Neural crest cell (in vitro differentiated cells): Measurements from ENCODE around the gene CIPC. TPM values are rescaled to one million over a fixed set of nuclear protein-coding genes. Genes with fewer than 3 reads are reported as not detected.

Source experiments
- DNase-seq: peaks from one replicate; pipeline ENCODE4 v3.0.0; 2021; ENCODE audit warnings: low read depth, mixed read lengths, low spot score
- H3K27ac Mint-ChIP-seq: one replicate; pipeline ENCODE4 v1.8.0; 2021; ENCODE audit warnings: mild to moderate bottlenecking, mixed read lengths; ENCODE audit not compliant: unreplicated experiment
- H3K27me3 Mint-ChIP-seq: 2 replicates; pipeline ENCODE4 v1.8.0; 2021; ENCODE audit warnings: low read depth, mild to moderate bottlenecking, mixed read lengths
- H3K36me3 Mint-ChIP-seq: 2 replicates; pipeline ENCODE4 v1.8.0; 2021; ENCODE audit warnings: low read depth, mild to moderate bottlenecking, mixed read lengths
- H3K4me1 Mint-ChIP-seq: 2 replicates; pipeline ENCODE4 v1.8.0; 2021; ENCODE audit warnings: mixed read lengths
- H3K4me3 Mint-ChIP-seq: one replicate; pipeline ENCODE4 v1.8.0; 2021; ENCODE audit warnings: mild to moderate bottlenecking, mixed read lengths
- H3K9me3 Mint-ChIP-seq: 2 replicates; pipeline ENCODE4 v1.8.0; 2021; ENCODE audit warnings: mixed read lengths
- CTCF ChIP-seq: fragments of 200-600 bp; sonication (generic); conservative IDR thresholded peaks from 2 replicates; pipeline ENCODE4 v1.5.0; 2021; ENCODE audit warnings: antibody characterized with exemption, mild to moderate bottlenecking
- total RNA-seq: library from RNA; stranded (reverse); gene quantifications from 2 replicates; pipeline ENCODE4 v1.2.1, GENCODE V29; 2021

Gene CIPC
- total RNA-seq, 1 donor from 2014 or later, result 28.7 TPM

- no peaks in the 10 kb centered on the region for H3K36me3 Mint-ChIP-seq
- no peak for TF ChIP-seq CTCF
- peaks cover 26% of the 10 kb centered on the region for H3K4me1 Mint-ChIP-seq
- peak overlapping the region; percentile 98 for H3K27ac Mint-ChIP-seq
- H3K9me3 Mint-ChIP-seq, result no peaks in the 10 kb centered on the region
- H3K4me3 Mint-ChIP-seq, result no peak overlapping the region
- peaks cover 16% of the 10 kb centered on the region for H3K27me3 Mint-ChIP-seq
- DNase-seq, result no peak
Measured at GRCh38 chr14:77157740-77158139, 59.7 kb downstream of the CIPC start.

DNA sequence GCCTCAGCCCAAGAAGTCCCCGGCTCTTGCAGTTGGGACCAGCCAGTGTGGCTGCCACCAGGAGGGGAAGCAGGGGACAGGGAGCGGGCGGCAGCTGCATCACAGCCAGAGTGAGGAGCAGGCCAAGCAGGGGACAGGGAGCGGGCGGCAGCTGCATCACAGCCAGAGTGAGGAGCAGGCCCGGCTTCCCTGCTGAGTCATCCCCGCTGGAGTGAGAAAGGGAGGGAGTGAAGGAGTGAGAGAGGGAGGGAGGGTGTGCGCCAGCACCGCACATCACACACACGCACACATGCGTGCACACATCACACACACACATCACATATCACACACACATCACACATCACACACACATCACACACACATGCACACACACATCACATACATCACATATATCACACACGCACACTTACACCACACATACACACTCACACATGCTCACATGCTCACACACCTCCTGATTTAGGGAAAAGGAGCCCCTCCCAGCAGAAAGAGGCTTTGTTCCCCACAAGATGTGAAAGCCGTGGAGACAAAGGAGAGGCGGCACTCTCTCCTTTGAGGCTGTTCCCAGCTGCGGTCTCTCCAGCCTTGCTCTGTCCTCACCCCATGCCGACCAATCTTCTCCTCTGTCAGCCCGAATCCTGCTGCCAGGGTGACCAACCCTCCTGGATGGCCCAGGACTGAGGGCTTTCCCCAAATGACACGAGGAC lies 60.3 kb downstream of the CIPC start:
- DNase-seq, result peak; percentile 45
- TF ChIP-seq CTCF, result no peak
- peak overlapping the region; percentile 98 for H3K27ac Mint-ChIP-seq
- H3K9me3 Mint-ChIP-seq, result no peaks in the 10 kb centered on the region
- H3K4me3 Mint-ChIP-seq, result peak overlapping the region; percentile 8
- peaks cover 16% of the 10 kb centered on the region for H3K27me3 Mint-ChIP-seq
- peaks cover 26% of the 10 kb centered on the region for H3K4me1 Mint-ChIP-seq
- H3K36me3 Mint-ChIP-seq, result no peaks in the 10 kb centered on the region

DNA sequence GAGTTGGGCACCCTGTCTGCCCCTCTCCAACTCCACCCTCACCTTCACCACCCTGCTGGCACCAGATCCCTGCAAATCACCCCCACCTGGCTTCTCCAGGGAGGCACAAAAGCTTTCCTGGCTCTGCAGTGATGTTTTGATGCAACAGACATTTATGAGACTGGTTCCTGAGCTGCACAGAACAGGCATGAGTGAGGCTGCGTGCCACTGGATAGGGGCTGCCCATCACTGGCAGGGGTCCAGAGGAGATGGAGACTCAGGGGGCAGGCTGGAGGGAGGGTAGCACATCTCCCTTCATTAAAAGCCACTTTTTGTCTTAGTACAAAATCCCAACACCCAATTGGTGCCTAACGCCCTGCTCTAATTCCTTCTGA lies 60.8 kb downstream of the CIPC start:
- no peak for TF ChIP-seq CTCF
- no peak for DNase-seq
- Mint-ChIP-seq H3K27me3 (peaks cover 14% of the 10 kb centered on the region), H3K27ac (peak overlapping the region; percentile 98), H3K4me1 (peaks cover 26% of the 10 kb centered on the region), H3K36me3 (no peaks in the 10 kb centered on the region), H3K9me3 (no peaks in the 10 kb centered on the region), H3K4me3 (no peak overlapping the region)

GRCh38 chr14:77161011-77161410 lies 63.0 kb downstream of the CIPC start:
- Mint-ChIP-seq H3K27ac (no peak overlapping the region), H3K9me3 (no peaks in the 10 kb centered on the region), H3K27me3 (peaks cover 9% of the 10 kb centered on the region), H3K4me1 (peaks cover 17% of the 10 kb centered on the region), H3K4me3 (no peak overlapping the region), H3K36me3 (no peaks in the 10 kb centered on the region)
- no peak for TF ChIP-seq CTCF
- DNase-seq, result no peak

Other genes starting within 250 kb of the CIPC start
- 42.6 and 43.6 TPM in 2 replicates for gene IRF2BPL, start 69.5 kb upstream of the CIPC start, total RNA-seq
- gene ZDHHC22, start 43.5 kb downstream of the CIPC start, total RNA-seq, result 5.6 and 5.9 TPM in 2 replicates
- 0.59 and 0.91 TPM in 2 replicates for gene TMEM63C, start 83.5 kb downstream of the CIPC start, total RNA-seq
- not detected in 2 replicates for gene NGB, start 172.9 kb downstream of the CIPC start, total RNA-seq
- gene POMT2, start 222.6 kb downstream of the CIPC start, total RNA-seq, result 46.0 and 46.8 TPM in 2 replicates
- gene GSTZ1, start 222.8 kb downstream of the CIPC start, total RNA-seq, result 24.5 and 27.3 TPM in 2 replicates